ENCODE results near the gene PLCH2. TPM values are rescaled to one million over a fixed set of nuclear protein-coding genes. Genes with fewer than 3 reads are reported as not detected.
A peak's percentile ranks its signal among the peaks of the same experiment; 100 is the strongest.

Gene PLCH2
- total RNA-seq, 1 donor from 2014 or later, result 61.4 TPM

- Mint-ChIP-seq H3K27ac (ENCODE audit: unreplicated experiment) (peak overlapping the region; percentile 39), H3K27me3 (ENCODE audit: unreplicated experiment) (peaks cover 5% of the 10 kb centered on the region), H3K36me3 (ENCODE audit: unreplicated experiment) (no peaks in the 10 kb centered on the region), H3K4me3 (ENCODE audit: unreplicated experiment) (no peak overlapping the region), H3K9me3 (ENCODE audit: unreplicated experiment) (peaks cover 2% of the 10 kb centered on the region), H3K4me1 (ENCODE audit: low read depth, unreplicated experiment) (peaks cover 4% of the 10 kb centered on the region)
- DNase-seq, result no peak
- TF ChIP-seq, protein P1, sequence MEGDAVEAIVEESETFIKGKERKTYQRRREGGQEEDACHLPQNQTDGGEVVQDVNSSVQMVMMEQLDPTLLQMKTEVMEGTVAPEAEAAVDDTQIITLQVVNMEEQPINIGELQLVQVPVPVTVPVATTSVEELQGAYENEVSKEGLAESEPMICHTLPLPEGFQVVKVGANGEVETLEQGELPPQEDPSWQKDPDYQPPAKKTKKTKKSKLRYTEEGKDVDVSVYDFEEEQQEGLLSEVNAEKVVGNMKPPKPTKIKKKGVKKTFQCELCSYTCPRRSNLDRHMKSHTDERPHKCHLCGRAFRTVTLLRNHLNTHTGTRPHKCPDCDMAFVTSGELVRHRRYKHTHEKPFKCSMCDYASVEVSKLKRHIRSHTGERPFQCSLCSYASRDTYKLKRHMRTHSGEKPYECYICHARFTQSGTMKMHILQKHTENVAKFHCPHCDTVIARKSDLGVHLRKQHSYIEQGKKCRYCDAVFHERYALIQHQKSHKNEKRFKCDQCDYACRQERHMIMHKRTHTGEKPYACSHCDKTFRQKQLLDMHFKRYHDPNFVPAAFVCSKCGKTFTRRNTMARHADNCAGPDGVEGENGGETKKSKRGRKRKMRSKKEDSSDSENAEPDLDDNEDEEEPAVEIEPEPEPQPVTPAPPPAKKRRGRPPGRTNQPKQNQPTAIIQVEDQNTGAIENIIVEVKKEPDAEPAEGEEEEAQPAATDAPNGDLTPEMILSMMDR (IDR thresholded peaks at IDR 0.05; ENCODE audit: partially characterized antibody, unreplicated experiment), result no peak
Measured at GRCh38 chr1:2542246-2542915, 66.3 kb downstream of the PLCH2 start.

DNA sequence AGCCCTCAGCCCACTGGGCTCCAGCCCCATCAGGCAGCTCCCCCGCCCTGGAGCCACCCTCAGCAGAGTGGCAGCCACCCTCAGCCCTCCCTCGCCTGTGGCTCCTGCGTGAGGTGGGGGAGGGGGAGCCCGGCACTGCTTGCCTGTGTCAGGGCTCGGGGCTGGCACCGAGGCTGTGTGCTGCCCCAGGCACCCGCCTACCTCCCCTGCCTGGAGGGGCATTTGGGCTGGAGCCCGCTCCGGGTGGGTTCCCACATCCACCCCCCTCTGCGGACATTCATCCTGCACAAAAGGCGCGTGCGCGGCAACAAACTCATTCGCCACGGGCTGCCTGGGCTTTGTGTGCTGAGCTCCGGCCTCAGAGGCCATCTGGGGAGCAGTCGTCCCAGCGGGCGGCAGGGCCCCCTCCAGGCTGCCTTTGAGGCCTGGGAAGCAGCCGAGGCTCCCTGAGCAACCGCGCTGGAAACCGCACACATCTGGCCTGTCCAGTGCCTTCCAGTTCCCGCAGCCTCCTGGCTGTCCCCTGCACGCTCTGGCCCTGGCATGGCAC, 67.5 kb downstream of the PLCH2 start:
- H3K4me1 Mint-ChIP-seq (ENCODE audit: low read depth, unreplicated experiment), result peaks cover 5% of the 10 kb centered on the region
- H3K36me3 Mint-ChIP-seq (ENCODE audit: unreplicated experiment), result no peaks in the 10 kb centered on the region
- peaks cover 5% of the 10 kb centered on the region for H3K27me3 Mint-ChIP-seq (ENCODE audit: unreplicated experiment)
- no peak overlapping the region for H3K27ac Mint-ChIP-seq (ENCODE audit: unreplicated experiment)
- TF ChIP-seq, protein P1 (IDR thresholded peaks at IDR 0.05; ENCODE audit: partially characterized antibody, unreplicated experiment), result no peak
- H3K4me3 Mint-ChIP-seq (ENCODE audit: unreplicated experiment), result no peak overlapping the region
- DNase-seq, result peak; percentile 66
- peaks cover 2% of the 10 kb centered on the region for H3K9me3 Mint-ChIP-seq (ENCODE audit: unreplicated experiment)

DNA sequence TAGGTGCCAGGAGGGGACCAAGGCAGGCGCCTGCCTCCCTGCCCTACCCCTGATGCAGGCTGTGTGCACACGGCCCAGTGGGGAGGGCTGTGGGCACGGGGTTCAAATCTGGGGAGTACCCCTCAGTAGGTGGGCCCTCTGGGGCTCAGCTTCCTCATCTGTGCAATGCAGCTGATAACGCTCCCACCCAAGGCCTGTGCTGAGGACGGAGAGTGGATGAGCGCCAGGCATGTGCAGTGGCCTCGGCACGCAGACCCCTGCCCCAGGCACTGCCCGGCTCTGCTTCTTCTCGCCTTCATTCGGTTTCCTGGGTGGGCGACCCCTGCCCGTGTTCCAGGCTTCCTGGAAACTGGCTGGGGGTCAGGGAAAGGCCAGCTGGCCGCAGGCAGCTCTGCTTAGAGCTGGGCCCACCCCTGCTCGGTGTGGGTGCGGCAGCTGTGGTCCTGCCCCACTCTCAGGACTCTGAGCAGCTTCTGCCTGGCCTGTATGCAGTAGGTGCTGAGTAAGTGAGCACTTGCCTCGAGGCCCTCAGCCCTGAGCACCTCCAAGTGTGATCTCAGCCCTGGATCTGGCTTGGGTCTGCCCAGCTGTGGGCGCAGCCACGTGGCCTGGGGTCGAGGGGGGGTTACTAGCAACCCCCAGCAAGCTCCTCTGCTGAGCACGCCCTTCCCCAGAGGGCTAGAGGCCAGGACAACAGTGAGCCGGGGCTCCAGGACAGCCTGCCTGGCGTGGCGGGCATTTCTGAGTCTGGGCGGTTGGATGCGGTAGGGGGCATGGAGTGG, 68.2 kb downstream of the PLCH2 start:
- TF ChIP-seq, protein P1 (IDR thresholded peaks at IDR 0.05; ENCODE audit: partially characterized antibody, unreplicated experiment), result no peak
- H3K27me3 Mint-ChIP-seq (ENCODE audit: unreplicated experiment), result peaks cover 5% of the 10 kb centered on the region
- H3K9me3 Mint-ChIP-seq (ENCODE audit: unreplicated experiment), result peaks cover 2% of the 10 kb centered on the region
- DNase-seq, result no peak
- H3K36me3 Mint-ChIP-seq (ENCODE audit: unreplicated experiment), result no peaks in the 10 kb centered on the region
- peak overlapping the region; percentile 70 for H3K27ac Mint-ChIP-seq (ENCODE audit: unreplicated experiment)
- peaks cover 6% of the 10 kb centered on the region for H3K4me1 Mint-ChIP-seq (ENCODE audit: low read depth, unreplicated experiment)
- no peak overlapping the region for H3K4me3 Mint-ChIP-seq (ENCODE audit: unreplicated experiment)

DNA sequence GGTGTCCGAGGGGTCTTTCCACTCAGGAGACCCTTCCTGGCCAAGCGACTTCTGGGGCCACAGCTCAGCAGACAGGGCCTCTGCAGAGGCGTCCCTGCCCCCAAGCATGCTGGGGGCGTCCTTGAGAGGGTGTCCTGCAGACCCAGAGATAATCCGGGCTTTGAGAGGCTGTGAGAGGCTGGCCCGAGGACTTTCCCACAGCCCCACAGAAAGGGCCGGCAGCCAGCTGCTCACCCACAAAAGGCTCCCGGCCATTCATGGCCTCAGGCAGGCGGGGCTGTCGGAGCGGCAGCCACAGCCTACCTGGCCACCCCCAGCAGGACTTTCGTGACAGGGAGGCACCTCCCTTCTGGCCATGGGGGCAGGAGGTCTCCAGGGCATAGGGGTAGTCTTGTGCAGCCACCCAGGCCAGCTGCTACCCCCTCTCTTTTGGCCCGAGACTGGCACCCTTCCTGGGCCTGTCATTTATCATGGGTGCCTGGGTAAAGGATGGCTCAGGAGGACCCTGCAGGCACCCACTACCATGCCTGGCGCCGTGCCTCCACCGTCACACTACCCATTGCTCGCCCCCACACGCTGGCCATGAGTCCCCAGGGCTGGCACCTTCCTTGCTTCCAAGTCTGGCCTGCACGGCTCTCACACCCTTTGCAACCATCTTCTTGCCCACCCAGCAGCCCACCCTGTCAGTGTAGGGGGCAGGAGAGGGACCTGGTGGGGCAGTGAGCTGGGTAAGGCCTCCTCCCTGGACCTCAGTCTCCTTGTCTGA, 69.0 kb downstream of the PLCH2 start:
- peaks cover 5% of the 10 kb centered on the region for H3K27me3 Mint-ChIP-seq (ENCODE audit: unreplicated experiment)
- peak overlapping the region; percentile 70 for H3K27ac Mint-ChIP-seq (ENCODE audit: unreplicated experiment)
- H3K36me3 Mint-ChIP-seq (ENCODE audit: unreplicated experiment), result no peaks in the 10 kb centered on the region
- H3K4me1 Mint-ChIP-seq (ENCODE audit: low read depth, unreplicated experiment), result peaks cover 9% of the 10 kb centered on the region
- peaks cover 2% of the 10 kb centered on the region for H3K9me3 Mint-ChIP-seq (ENCODE audit: unreplicated experiment)
- peak overlapping the region; percentile 7 for H3K4me3 Mint-ChIP-seq (ENCODE audit: unreplicated experiment)
- peak; percentile 52 for DNase-seq
- TF ChIP-seq, protein P1 (IDR thresholded peaks at IDR 0.05; ENCODE audit: partially characterized antibody, unreplicated experiment), result no peak
